A673 (cell line): ENCODE results near the gene GPR176. TPM values are rescaled to one million over a fixed set of nuclear protein-coding genes. Genes with fewer than 3 reads are reported as not detected.
A peak's percentile ranks its signal among the peaks of the same experiment; 100 is the strongest.

Experiments used
- Bru-seq: library from RNA; stranded (reverse); fragments of 400-500 nt; gene quantifications from one replicate; lab custom pipeline; 2021; lab: Mats Ljungman, UMichigan
- BruChase-seq, 2 experiments: library from RNA; stranded (reverse); fragments of 400-500 nt; gene quantifications; one replicate each; lab custom pipeline; 2021; lab: Mats Ljungman, UMichigan
- BruUV-seq: library from RNA; stranded (reverse); fragments of 400-500 nt; replicated peaks from 2 replicates; lab custom pipeline; 2021; lab: Mats Ljungman, UMichigan
- CTCF ChIA-PET: fragments of 300-600 bp; sonication (Branson Sonifier 250); formaldehyde crosslinking; loops from one replicate; lab custom pipeline; 2022; ENCODE audit warnings: antibody characterized with exemption; lab: Charles Lee
- POLR2A ChIA-PET: fragments of 300-600 bp; sonication (Branson Sonifier 250); formaldehyde crosslinking; loops from one replicate; lab custom pipeline; 2022; ENCODE audit warnings: antibody characterized with exemption; ENCODE audit not compliant: low non-redundant PET; lab: Charles Lee
- DNase-seq: peaks from one replicate; pipeline ENCODE4 v3.0.0-alpha.2; 2015; ENCODE audit warnings: low spot score
- H3K27ac ChIP-seq: fragments of 200-600 bp; sonication (generic); 2 replicates; pipeline ENCODE4 v1.5.1; 2016; ENCODE audit warnings: mixed run types, low read depth, mild to moderate bottlenecking, mixed read lengths, antibody characterized with exemption, low read length; ENCODE audit not compliant: poor library complexity, severe bottlenecking
- H3K27me3 ChIP-seq: fragments of 200-600 bp; sonication (generic); replicated peaks from 2 replicates; pipeline ENCODE4 v1.6.1; 2017; ENCODE audit warnings: mixed run types, low read depth, mild to moderate bottlenecking, mixed read lengths, antibody characterized with exemption, low read length; ENCODE audit not compliant: insufficient read depth, poor library complexity
- H3K36me3 ChIP-seq: fragments of 200-600 bp; sonication (generic); 2 replicates; pipeline ENCODE4 v1.6.1; 2016; ENCODE audit warnings: mixed run types, mild to moderate bottlenecking, mixed read lengths, antibody characterized with exemption, low read length; ENCODE audit not compliant: insufficient read depth, poor library complexity, severe bottlenecking
- H3K4me1 ChIP-seq: fragments of 200-600 bp; sonication (generic); 2 replicates; pipeline ENCODE4 v1.6.1; 2017; ENCODE audit warnings: mixed run types, mild to moderate bottlenecking, mixed read lengths, antibody characterized with exemption, low read length; ENCODE audit not compliant: insufficient read depth, poor library complexity, severe bottlenecking
- H3K4me3 ChIP-seq: fragments of 200-600 bp; sonication (generic); 2 replicates; pipeline ENCODE4 v1.5.1; 2016; ENCODE audit warnings: low read depth, mixed run types, mild to moderate bottlenecking, mixed read lengths, low read length; ENCODE audit not compliant: poor library complexity, severe bottlenecking
- H3K9me3 ChIP-seq: fragments of 200-600 bp; sonication (generic); 2 replicates; pipeline ENCODE4 v1.6.1; 2016; ENCODE audit warnings: mixed run types, low read depth, mild to moderate bottlenecking, mixed read lengths, antibody characterized with exemption, low read length; ENCODE audit not compliant: poor library complexity, severe bottlenecking
- CTCF ChIP-seq: fragments of 300-800, 200-600 bp; sonication (generic); conservative IDR thresholded peaks from 2 replicates; pipeline ENCODE4 v1.5.1; 2017; ENCODE audit warnings: low read depth, mild to moderate bottlenecking, antibody characterized with exemption, low read length, moderate library complexity, mixed read lengths
- EZH2 ChIP-seq: fragments of 200-600 bp; sonication (generic); IDR thresholded peaks from 2 replicates; pipeline ENCODE4 v1.6.1; 2017; ENCODE audit warnings: borderline replicate concordance, low read depth, mild to moderate bottlenecking, mixed read lengths, antibody characterized with exemption, low read length; ENCODE audit not compliant: poor library complexity, severe bottlenecking
- intact Hi-C: fragments of 100-400 bp; cut with micrococcal nuclease; formaldehyde crosslinking; loops from one replicate; pipeline ENCODE4 v1.10.0; 2022; ENCODE audit not compliant: unreplicated experiment
- long read RNA-seq: library from polyadenylated mRNA; stranded (forward); transcript quantifications from one replicate; pipeline ENCODE4 v2.0.0, GENCODE V29; 2022
- total RNA-seq: library from RNA; stranded (reverse); gene quantifications from 2 replicates; pipeline ENCODE4 v1.2.3, GENCODE V29; 2021

GPR176 gene
- total RNA-seq, result 5.4 and 5.6 TPM in 2 replicates
- percentile 49 among the genes with signal in this experiment for Bru-seq, nascent RNA
- percentile 49 among the genes with signal in this experiment for BruChase-seq, experiment 1, labeled RNA remaining after a 2-hour chase
- BruChase-seq, experiment 2, labeled RNA remaining after a 6-hour chase, result percentile 48 among the genes with signal in this experiment
- long read RNA-seq, transcript GPR176-205 (3 exons, 2,816 nt), result major isoform, 10 of 13 reads
- long read RNA-seq, partial matches to known transcripts, result 0 of 13 reads
- long read RNA-seq, other reads (novel, unspliced or antisense), result 3 of 13 reads

DNA sequence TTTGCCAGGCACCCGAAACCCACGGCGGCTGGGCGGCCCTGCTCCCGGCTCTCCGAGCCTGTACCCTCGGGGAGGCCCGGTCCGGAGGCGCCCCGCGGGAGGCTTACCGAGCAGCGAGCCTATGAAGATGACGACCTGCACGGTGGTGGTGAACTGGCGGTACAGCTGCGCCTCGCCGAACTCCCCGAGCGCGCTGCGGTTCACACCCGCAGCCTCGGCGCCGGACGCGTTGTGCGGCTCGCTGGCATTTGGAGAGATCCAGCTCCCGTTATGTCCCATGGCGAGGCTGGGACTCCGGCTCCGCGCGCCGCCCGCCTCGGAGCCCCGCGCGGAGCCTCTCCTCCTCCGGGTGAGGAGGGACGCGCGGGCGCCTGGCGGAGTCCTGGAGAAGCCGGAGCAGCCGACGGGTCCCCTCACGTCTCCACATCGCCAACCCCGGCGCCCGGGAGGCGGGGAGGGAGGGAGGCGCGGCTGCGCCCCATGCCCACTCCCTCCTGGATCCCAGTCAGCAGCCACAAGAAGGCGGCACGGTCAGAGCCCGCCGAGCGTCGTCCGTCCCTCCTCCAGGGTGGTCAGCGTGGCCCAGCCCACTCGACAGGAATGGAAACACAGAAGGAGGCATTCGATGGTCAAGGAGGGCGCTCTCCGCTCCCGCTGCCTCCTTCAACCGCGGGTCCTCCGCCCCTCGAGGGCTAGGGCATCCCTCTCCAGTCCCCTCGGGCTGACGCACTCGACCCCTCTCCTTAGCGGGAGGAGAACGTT is at the start of gene GPR176:
GPR176 (minus strand) TSS at position 519 of the 762 bp plus-strand sequence; CDS start at position 279, 240 bp downstream.
- intact Hi-C loops, result loop anchor here (5.0 kb wide), 2 partner anchors 33 to 133 kb away; no protein-coding TSS in a partner anchor
- Histone ChIP-seq H3K4me3 (peak within 1 kb of the TSS; percentile 58), H3K4me1 (peaks cover 16% of the 10 kb centered on the region), H3K9me3 (no peaks in the 10 kb centered on the region), H3K27ac (peak within 1 kb of the TSS; percentile 25), H3K27me3 (peaks cover 25% of the 10 kb centered on the region), H3K36me3 (no peaks in the 10 kb centered on the region)
- no TSS peak for BruUV-seq
- TF ChIP-seq CTCF (no peak), EZH2 (no peak)
- POLR2A ChIA-PET, result interaction anchor here (0.5 kb wide), 1 partner anchor 439 kb away, joined by 3 read pairs; no protein-coding TSS in a partner anchor
- CTCF ChIA-PET, result interaction anchor here (1.0 kb wide), 1 partner anchor 56 kb away, joined by 3 read pairs; no protein-coding TSS in a partner anchor
- peak; percentile 70 for DNase-seq

GRCh38 chr15:39969002-39969394 is 48.9 kb upstream of the GPR176 start:
- Histone ChIP-seq H3K9me3 (no peaks in the 10 kb centered on the region), H3K4me1 (peaks cover 12% of the 10 kb centered on the region), H3K27ac (no peak overlapping the region), H3K36me3 (peaks cover 33% of the 10 kb centered on the region), H3K27me3 (no peaks in the 10 kb centered on the region), H3K4me3 (no peak overlapping the region)
- intact Hi-C loops, result no loop called here
- ChIA-PET POLR2A (interaction anchor here (0.6 kb wide), 1 partner anchor 144 kb away, joined by 12 read pairs; no protein-coding TSS in a partner anchor), CTCF (interaction anchor here (0.7 kb wide), 1 partner anchor 107 kb away, joined by 5 read pairs; no protein-coding TSS in a partner anchor)
- TF ChIP-seq EZH2 (no peak), CTCF (no peak)
- DNase-seq, result no peak
- BruUV-seq, result no TSS peak

DNA sequence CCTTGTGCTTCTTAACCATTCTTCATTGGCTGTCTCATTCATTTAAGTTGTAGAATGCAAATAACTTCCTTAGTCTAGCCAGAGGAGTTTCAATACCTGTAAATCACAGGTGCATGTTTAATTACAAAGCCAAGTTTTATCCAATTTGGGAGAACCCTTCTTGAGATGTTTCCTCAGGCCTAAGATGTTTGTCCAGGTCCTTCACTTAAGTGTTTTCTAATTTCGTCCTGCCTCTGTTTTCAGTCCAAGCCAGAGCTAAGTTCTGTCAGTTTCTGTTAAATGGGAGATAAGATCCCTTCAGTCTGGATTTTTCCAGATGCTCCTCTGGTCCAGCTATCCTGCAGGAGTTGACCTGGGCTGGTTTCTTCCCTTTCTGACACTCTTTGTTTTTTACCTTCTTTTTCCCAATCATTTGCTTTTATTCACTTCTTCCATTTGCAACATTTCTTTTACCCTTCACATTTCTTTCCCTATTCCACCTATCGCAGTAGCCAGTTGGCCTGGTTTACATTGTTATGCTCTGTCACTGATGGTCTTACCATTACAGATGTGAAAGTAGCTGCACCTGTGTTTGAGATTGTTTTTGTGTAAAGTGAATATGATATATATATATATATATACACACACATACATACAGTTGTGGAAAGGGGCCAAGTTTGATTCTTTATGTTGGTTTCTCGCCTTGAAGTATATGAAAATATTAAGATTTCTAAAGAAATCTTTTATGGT is 48.4 kb upstream of the GPR176 start:
- no peaks in the 10 kb centered on the region for H3K27me3 ChIP-seq
- no peak overlapping the region for H3K27ac ChIP-seq
- POLR2A ChIA-PET, result interaction anchor here (0.6 kb wide), 1 partner anchor 145 kb away, joined by 12 read pairs; no protein-coding TSS in a partner anchor
- intact Hi-C loops, result no loop called here
- no peak for DNase-seq
- CTCF ChIA-PET, result interaction anchor here (0.7 kb wide), 1 partner anchor 106 kb away, joined by 5 read pairs; no protein-coding TSS in a partner anchor
- peaks cover 12% of the 10 kb centered on the region for H3K4me1 ChIP-seq
- BruUV-seq, result no TSS peak
- no peak overlapping the region for H3K4me3 ChIP-seq
- no peak for TF ChIP-seq CTCF
- no peak for TF ChIP-seq EZH2
- no peaks in the 10 kb centered on the region for H3K9me3 ChIP-seq
- H3K36me3 ChIP-seq, result peaks cover 33% of the 10 kb centered on the region
